ENCODE data around the gene PCDHA10.
A peak's percentile ranks its signal among the peaks of the same experiment; 100 is the strongest.

PCDHA10 gene

GRCh38 chr5:140882591-140882899, 26.8 kb downstream of the PCDHA10 start:
- DNase-seq (ENCODE audit: low spot score) = peak; percentile 15

GRCh38 chr5:140883373-140883772, 27.7 kb downstream of the PCDHA10 start:
- no peak for DNase-seq (ENCODE audit: low spot score)

GRCh38 chr5:140883927-140884697, 28.4 kb downstream of the PCDHA10 start:
- DNase-seq (ENCODE audit: low spot score) = no peak

GRCh38 chr5:140916325-140916724, 60.6 kb downstream of the PCDHA10 start:
- DNase-seq (ENCODE audit: low spot score) = no peak

Data from COLO829 (cell line).